Brain microvascular endothelial cell (primary cell): ENCODE data around the gene DHX34.
"Not testable (repeated sequence)": the region's sequence is repeated elsewhere in the genome, so short reads cannot be mapped to it uniquely, and the experiment has no call there.

ENCODE experiments used
- DNase-seq: peaks from one replicate; pipeline ENCODE4 v3.0.0-alpha.2; 2020
- H3K27ac ChIP-seq: fragments of 250-450 bp; sonication (Bioruptor Pico); 2 replicates; pipeline ENCODE4 v1.5.1; 2020; ENCODE audit warnings: mild to moderate bottlenecking, moderate library complexity
- H3K27me3 ChIP-seq: fragments of 250-450 bp; sonication (Bioruptor Pico); replicated peaks from 2 replicates; pipeline ENCODE4 v1.5.1; 2020; ENCODE audit warnings: mild to moderate bottlenecking
- H3K36me3 ChIP-seq: fragments of 250-450 bp; sonication (Bioruptor Pico); replicated peaks from 2 replicates; pipeline ENCODE4 v1.5.1; 2020; ENCODE audit warnings: mild to moderate bottlenecking
- H3K4me3 ChIP-seq: 2 replicates; pipeline ENCODE4 v1.5.1; 2011; ENCODE audit warnings: low read depth, mild to moderate bottlenecking, control low read depth, low read length, moderate library complexity
- CTCF ChIP-seq: IDR thresholded peaks from 2 replicates; pipeline ENCODE4 v1.5.1; 2011; ENCODE audit warnings: low read depth, mild to moderate bottlenecking, moderate library complexity, low read length, control low read depth, inconsistent platforms; ENCODE audit errors: missing control alignments
- in situ Hi-C: cut with HindIII; loops from 2 replicates; pipeline ENCODE4 v1.10.0; 2017; ENCODE audit warnings: low sequenced_read_pairs, low pct_ligation_motif_present

DHX34 gene

GRCh38 chr19:47323409-47323808 is 25.7 kb upstream of the DHX34 start:
- no peak overlapping the region for H3K27ac ChIP-seq
- no peak for DNase-seq
- TF ChIP-seq CTCF: no peak
- H3K36me3 ChIP-seq: no peaks in the 10 kb centered on the region
- no peaks in the 10 kb centered on the region for H3K27me3 ChIP-seq
- H3K4me3 ChIP-seq: no peak overlapping the region
- in situ Hi-C loops: no loop called here

DNA sequence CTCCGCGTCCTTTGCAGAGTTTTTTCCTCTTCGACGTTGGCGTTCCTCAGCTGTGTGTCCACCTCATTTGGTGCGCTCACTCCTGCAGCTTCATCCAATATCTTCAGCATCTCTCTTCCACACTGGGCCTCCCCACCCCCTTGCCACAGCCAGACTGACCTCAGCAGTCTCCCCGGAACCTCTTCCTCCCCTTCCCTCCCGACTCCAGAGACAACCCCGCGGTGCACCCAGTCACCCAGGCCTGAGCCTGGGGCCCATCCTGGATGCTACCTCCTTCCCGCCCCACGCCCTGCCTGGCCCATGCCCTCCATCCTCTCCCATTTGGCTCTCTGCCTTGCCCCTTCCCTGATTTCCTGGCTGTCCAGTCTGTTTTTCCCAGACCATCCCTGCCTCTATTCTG is 25.2 kb upstream of the DHX34 start:
- in situ Hi-C loops: no loop called here
- DNase-seq: no peak
- H3K4me3 ChIP-seq: no peak overlapping the region
- no peak overlapping the region for H3K27ac ChIP-seq
- H3K36me3 ChIP-seq: no peaks in the 10 kb centered on the region
- no peaks in the 10 kb centered on the region for H3K27me3 ChIP-seq
- TF ChIP-seq CTCF: no peak

DNA sequence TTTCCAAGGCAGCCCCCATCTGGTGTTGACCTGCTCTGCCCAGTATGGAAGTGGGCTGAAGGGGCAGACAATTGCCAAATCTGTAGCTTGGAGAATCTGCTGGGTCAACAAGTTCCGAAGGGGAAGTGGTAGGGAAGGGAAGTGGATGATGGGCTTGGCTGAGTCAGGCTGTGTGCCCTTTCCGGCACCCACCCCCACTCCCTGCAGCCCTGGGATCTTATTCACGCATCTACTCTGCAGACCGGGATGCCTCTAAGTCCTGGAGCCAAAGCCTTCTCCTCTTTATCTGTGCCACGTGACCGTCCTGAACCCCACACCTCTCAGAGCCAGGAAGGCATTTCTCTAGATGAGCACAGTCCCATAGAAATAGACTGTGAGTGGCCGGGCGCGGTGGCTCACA is 24.6 kb upstream of the DHX34 start:
- TF ChIP-seq CTCF: no peak
- Histone ChIP-seq H3K36me3 (no peaks in the 10 kb centered on the region), H3K27ac (no peak overlapping the region), H3K27me3 (no peaks in the 10 kb centered on the region), H3K4me3 (no peak overlapping the region)
- DNase-seq: no peak
- in situ Hi-C loops: no loop called here

DNA sequence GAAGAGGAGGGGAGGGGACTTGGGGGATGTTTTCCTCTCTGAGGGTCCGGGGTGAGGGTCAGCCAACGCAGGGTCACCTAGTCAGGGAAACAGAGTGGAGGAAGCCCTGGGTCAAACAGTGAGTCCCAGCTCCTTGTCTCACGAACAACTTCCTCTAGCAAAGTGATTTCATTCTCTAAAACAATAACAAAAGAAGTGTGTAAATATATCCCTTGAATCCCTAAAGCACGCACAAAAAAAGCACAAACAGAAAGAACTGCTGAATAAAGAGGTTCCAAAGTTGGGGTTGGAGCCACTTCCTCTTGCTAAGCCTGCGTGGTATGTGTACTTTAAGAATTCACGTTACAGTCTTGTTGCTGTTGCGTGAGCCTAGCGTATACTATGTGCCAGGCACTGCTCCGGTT is 18.6 kb upstream of the DHX34 start:
- DNase-seq: peak; percentile 66
- in situ Hi-C loops: no loop called here
- peak; percentile 7 for TF ChIP-seq CTCF
- H3K4me3 ChIP-seq: no peak overlapping the region
- peak overlapping the region; percentile 69 for H3K27ac ChIP-seq
- H3K36me3 ChIP-seq: no peaks in the 10 kb centered on the region
- no peaks in the 10 kb centered on the region for H3K27me3 ChIP-seq

- no peaks in the 10 kb centered on the region for H3K36me3 ChIP-seq
- no peak overlapping the region for H3K4me3 ChIP-seq
- DNase-seq: no peak
- TF ChIP-seq CTCF: no peak
- no peak overlapping the region for H3K27ac ChIP-seq
- in situ Hi-C loops: no loop called here
- H3K27me3 ChIP-seq: no peaks in the 10 kb centered on the region
Measured at GRCh38 chr19:47331490-47331889, 17.6 kb upstream of the DHX34 start.

GRCh38 chr19:47331931-47332547 is 17.1 kb upstream of the DHX34 start, which contains the start of gene C5AR2:
TSS of gene C5AR2 (plus strand) at chr19:47332175. CDS start at chr19:47340800, 8,625 bp downstream.
- no peak within 1 kb of the TSS for H3K4me3 ChIP-seq
- no peaks in the 10 kb centered on the region for H3K27me3 ChIP-seq
- DNase-seq: no peak
- peak within 1 kb of the TSS; percentile 69 for H3K27ac ChIP-seq
- in situ Hi-C loops: no loop called here
- no peaks in the 10 kb centered on the region for H3K36me3 ChIP-seq
- no peak for TF ChIP-seq CTCF

GRCh38 chr19:47336765-47337718 is 12.1 kb upstream of the DHX34 start:
- not testable (repeated sequence) for H3K4me3 ChIP-seq, H3K27ac ChIP-seq, DNase-seq

More at GRCh38 chr19:47336765-47337718, 12.1 kb upstream of the DHX34 start:
- in situ Hi-C loops, H3K36me3 ChIP-seq, H3K27me3 ChIP-seq: not testable (repeated sequence)
